H9 (cell line): Measurements from ENCODE around the gene MARS1. TPM values are rescaled to one million over a fixed set of nuclear protein-coding genes. Genes with fewer than 3 reads are reported as not detected.

ENCODE experiments used
- DNase-seq: peaks from one replicate; pipeline ENCODE4 v3.0.0-alpha.2; 2017
- H2AFZ ChIP-seq: one replicate; pipeline ENCODE4 v1.6.1; 2013; ENCODE audit warnings: mild to moderate bottlenecking, low read length, control low read depth, moderate library complexity
- H2AK5ac ChIP-seq: 2 replicates; pipeline ENCODE4 v1.6.1; 2013; ENCODE audit warnings: low read length, control low read depth, mixed read lengths; ENCODE audit not compliant: insufficient read length
- H2BK120ac ChIP-seq: one replicate; pipeline ENCODE4 v1.6.1; 2013; ENCODE audit warnings: low read depth, mild to moderate bottlenecking, low read length, control low read depth, inconsistent platforms; ENCODE audit not compliant: poor library complexity, severe bottlenecking
- H2BK12ac ChIP-seq: 2 replicates; pipeline ENCODE4 v1.6.1; 2013; ENCODE audit warnings: low read length, control low read depth, mixed read lengths, low read depth; ENCODE audit not compliant: insufficient read length
- H2BK15ac ChIP-seq: 2 replicates; pipeline ENCODE4 v1.6.1; 2013; ENCODE audit warnings: low read depth, low read length, control low read depth
- H2BK20ac ChIP-seq: one replicate; pipeline ENCODE4 v1.6.1; 2013; ENCODE audit warnings: low read depth, mild to moderate bottlenecking, low read length, control low read depth, inconsistent platforms; ENCODE audit not compliant: poor library complexity, severe bottlenecking
- H2BK5ac ChIP-seq: 2 replicates; pipeline ENCODE4 v1.6.1; 2013; ENCODE audit warnings: low read length, control low read depth, mixed read lengths; ENCODE audit not compliant: insufficient read length
- H3K14ac ChIP-seq: 2 replicates; pipeline ENCODE4 v1.6.1; 2013; ENCODE audit warnings: low read length, control low read depth; ENCODE audit not compliant: insufficient read depth
- H3K18ac ChIP-seq: 2 replicates; pipeline ENCODE4 v1.6.1; 2013; ENCODE audit warnings: low read depth, mild to moderate bottlenecking, mixed read lengths, low read length, control low read depth; ENCODE audit not compliant: insufficient read length
- H3K23ac ChIP-seq: 2 replicates; pipeline ENCODE4 v1.6.1; 2013; ENCODE audit warnings: low read length, control low read depth, mixed read lengths, low read depth; ENCODE audit not compliant: insufficient read length
- H3K23me2 ChIP-seq: 2 replicates; pipeline ENCODE4 v1.6.1; 2013; ENCODE audit warnings: low read depth, mild to moderate bottlenecking, mixed read lengths, low read length, control low read depth; ENCODE audit not compliant: insufficient read length, poor library complexity, severe bottlenecking
- H3K27ac ChIP-seq: 2 replicates; pipeline ENCODE4 v1.5.1; 2013; ENCODE audit warnings: low read length, control low read depth, mixed read lengths, low read depth; ENCODE audit not compliant: insufficient read length
- H3K27me3 ChIP-seq: 2 replicates; pipeline ENCODE4 v1.6.1; 2013; ENCODE audit warnings: low read length, control low read depth, inconsistent platforms; ENCODE audit not compliant: insufficient read depth
- H3K4ac ChIP-seq: 2 replicates; pipeline ENCODE4 v1.6.1; 2013; ENCODE audit warnings: low read depth, mild to moderate bottlenecking, control low read depth, inconsistent platforms, low read length, moderate library complexity
- H3K4me1 ChIP-seq: 2 replicates; pipeline ENCODE4 v1.6.1; 2013; ENCODE audit warnings: low read length, control low read depth, inconsistent platforms; ENCODE audit not compliant: insufficient read depth
- H3K4me2 ChIP-seq: 2 replicates; pipeline ENCODE4 v1.6.1; 2013; ENCODE audit warnings: low read length, control low read depth, mixed read lengths; ENCODE audit not compliant: insufficient read length, insufficient read depth
- H3K56ac ChIP-seq: 2 replicates; pipeline ENCODE4 v1.6.1; 2013; ENCODE audit warnings: low read depth, mild to moderate bottlenecking, mixed read lengths, low read length, control low read depth; ENCODE audit not compliant: insufficient read length
- H3K79me1 ChIP-seq: 2 replicates; pipeline ENCODE4 v1.6.1; 2013; ENCODE audit warnings: low read depth, mild to moderate bottlenecking, moderate library complexity, low read length, control low read depth, inconsistent platforms; ENCODE audit not compliant: insufficient read depth, poor library complexity, severe bottlenecking
- H3K79me2 ChIP-seq: 2 replicates; pipeline ENCODE4 v1.6.1; 2013; ENCODE audit warnings: low read length, control low read depth, inconsistent platforms; ENCODE audit not compliant: insufficient read depth
- H3K9ac ChIP-seq: 2 replicates; pipeline ENCODE4 v1.6.1; 2013; ENCODE audit warnings: low read length, control low read depth, mixed read lengths; ENCODE audit not compliant: insufficient read length; ENCODE audit errors: extremely low read depth
- H3K9me3 ChIP-seq: one replicate; pipeline ENCODE4 v1.6.1; 2013; ENCODE audit warnings: low read depth, low read length, inconsistent platforms; ENCODE audit not compliant: control insufficient read depth
- H3T11ph ChIP-seq: one replicate; pipeline ENCODE4 v1.6.1; 2013; ENCODE audit warnings: mild to moderate bottlenecking, low read length, control low read depth, inconsistent platforms
- H4K20me1 ChIP-seq: one replicate; pipeline ENCODE4 v1.6.1; 2013; ENCODE audit not compliant: control insufficient read depth, insufficient read length, insufficient read depth
- H4K5ac ChIP-seq: 2 replicates; pipeline ENCODE4 v1.6.1; 2013; ENCODE audit warnings: low read depth, mild to moderate bottlenecking, mixed read lengths, low read length, control low read depth; ENCODE audit not compliant: insufficient read length
- H4K8ac ChIP-seq: replicated peaks from 2 replicates; pipeline ENCODE4 v1.6.1; 2013; ENCODE audit warnings: low read length, control low read depth, mixed read lengths, low read depth; ENCODE audit not compliant: insufficient read length
- H4K91ac ChIP-seq: 2 replicates; pipeline ENCODE4 v1.6.1; 2013; ENCODE audit warnings: low read depth, mild to moderate bottlenecking, moderate library complexity, mixed read lengths, low read length, control low read depth; ENCODE audit not compliant: insufficient read length
- H3K27ac Mint-ChIP-seq, 3 experiments: 2 replicates in 2 of 3; 3 replicates in 1 of 3; pipeline ENCODE4 v1.8.0; 2020 to 2021; ENCODE audit warnings: mixed read lengths in 3 of 3, mild to moderate bottlenecking in 1 of 3, moderate library complexity in 1 of 3
- H3K27me3 Mint-ChIP-seq: 2 replicates; pipeline ENCODE4 v1.8.0; 2021; ENCODE audit warnings: low read depth, mild to moderate bottlenecking, moderate library complexity, mixed read lengths
- H3K36me3 Mint-ChIP-seq, 3 experiments: 2 replicates in 2 of 3; 3 replicates in 1 of 3; pipeline ENCODE4 v1.8.0; 2020 to 2021; ENCODE audit warnings: low read depth in 3 of 3, mixed read lengths in 3 of 3; ENCODE audit not compliant: insufficient read depth in 1 of 3
- H3K4me1 Mint-ChIP-seq, 2 experiments: 2 replicates each; pipeline ENCODE4 v1.8.0; 2020; ENCODE audit warnings: mixed read lengths in 2 of 2
- H3K4me3 Mint-ChIP-seq, 2 experiments: 2 replicates in 1 of 2; 3 replicates in 1 of 2; pipeline ENCODE4 v1.8.0; 2020 to 2021; ENCODE audit warnings: mild to moderate bottlenecking in 2 of 2, mixed read lengths in 2 of 2, moderate library complexity in 1 of 2
- H3K9me3 Mint-ChIP-seq, 2 experiments: 2 replicates in 1 of 2; 3 replicates in 1 of 2; pipeline ENCODE4 v1.8.0; 2020; ENCODE audit warnings: mild to moderate bottlenecking in 2 of 2, mixed read lengths in 2 of 2, moderate library complexity in 1 of 2
- WGBS: extraction: QIAGEN DNeasy Blood & Tissue Kit; methylation state at CpG from one replicate; pipeline ENCODE4 v1.1.7; 2013; ENCODE audit warnings: missing lambda C conversion rate, low lambda C conversion rate, mixed read lengths; ENCODE audit not compliant: insufficient read length; ENCODE audit errors: extremely low coverage; 5-methylcytosine and 5-hydroxymethylcytosine counted together
- total RNA-seq: library from RNA; stranded (reverse); gene quantifications from 2 replicates; pipeline ENCODE4 v1.2.1, GENCODE V29; 2021
- TF ChIP-seq, protein P1 (sequence below): fragments of 200-600 bp; sonication (generic); conservative IDR thresholded peaks from 3 replicates; pipeline ENCODE4 v1.8.0; 2021; ENCODE audit warnings: antibody characterized with exemption, mild to moderate bottlenecking

MARS1 gene
- total RNA-seq, 1 experiment from 2014 or later, result 368 TPM

- Histone ChIP-seq H2BK15ac (no peak overlapping the region), H2AK5ac (no peak overlapping the region), H3K79me2 (no peaks in the 10 kb centered on the region), H3K9ac (no peak overlapping the region), H3K4me1 (no peaks in the 10 kb centered on the region; the same call in 1 of the 2 replicates), H4K5ac (no peak overlapping the region), H3K27me3 (peaks cover 31% of the 10 kb centered on the region), H3K23ac (no peak overlapping the region), H3K56ac (no peak overlapping the region), H3K9me3 (no peaks in the 10 kb centered on the region), H4K20me1 (no peaks in the 10 kb centered on the region), H4K91ac (no peak overlapping the region), H3K4me2 (no peak overlapping the region), H3K27ac (no peak overlapping the region), H2BK5ac (no peak overlapping the region), H2AFZ (no peak overlapping the region), H3K4ac (no peak overlapping the region), H4K8ac (no peak overlapping the region), H3K18ac (no peak overlapping the region), H3K79me1 (no peaks in the 10 kb centered on the region), H2BK120ac (no peak overlapping the region), H3T11ph (no peak overlapping the region), H2BK12ac (no peak overlapping the region), H3K23me2 (peaks cover 15% of the 10 kb centered on the region), H2BK20ac (no peak overlapping the region), H3K14ac (no peak overlapping the region)
- Mint-ChIP-seq H3K36me3 (peaks cover 0 to 14% (median 5%) of the 10 kb centered on the region in 3 experiments; a peak in 4 of 7 replicates), H3K9me3 (no peaks in the 10 kb centered on the region), H3K4me1 (peaks cover 5 to 10% of the 10 kb centered on the region in 2 experiments), H3K27me3 (peaks cover 62% of the 10 kb centered on the region), H3K4me3 (no peak overlapping the region), H3K27ac (no peak overlapping the region)
- TF ChIP-seq, protein P1, sequence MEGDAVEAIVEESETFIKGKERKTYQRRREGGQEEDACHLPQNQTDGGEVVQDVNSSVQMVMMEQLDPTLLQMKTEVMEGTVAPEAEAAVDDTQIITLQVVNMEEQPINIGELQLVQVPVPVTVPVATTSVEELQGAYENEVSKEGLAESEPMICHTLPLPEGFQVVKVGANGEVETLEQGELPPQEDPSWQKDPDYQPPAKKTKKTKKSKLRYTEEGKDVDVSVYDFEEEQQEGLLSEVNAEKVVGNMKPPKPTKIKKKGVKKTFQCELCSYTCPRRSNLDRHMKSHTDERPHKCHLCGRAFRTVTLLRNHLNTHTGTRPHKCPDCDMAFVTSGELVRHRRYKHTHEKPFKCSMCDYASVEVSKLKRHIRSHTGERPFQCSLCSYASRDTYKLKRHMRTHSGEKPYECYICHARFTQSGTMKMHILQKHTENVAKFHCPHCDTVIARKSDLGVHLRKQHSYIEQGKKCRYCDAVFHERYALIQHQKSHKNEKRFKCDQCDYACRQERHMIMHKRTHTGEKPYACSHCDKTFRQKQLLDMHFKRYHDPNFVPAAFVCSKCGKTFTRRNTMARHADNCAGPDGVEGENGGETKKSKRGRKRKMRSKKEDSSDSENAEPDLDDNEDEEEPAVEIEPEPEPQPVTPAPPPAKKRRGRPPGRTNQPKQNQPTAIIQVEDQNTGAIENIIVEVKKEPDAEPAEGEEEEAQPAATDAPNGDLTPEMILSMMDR, result no peak
- no CpG with 5 or more reads among the region's 3 CpGs for WGBS
- no peak for DNase-seq
These were observed 16.2 kb upstream of the MARS1 start for GRCh38 chr12:57471661-57472060.
